Measurements from ENCODE around the gene CASKIN2.
"Not testable (repeated sequence)": the region's sequence is repeated elsewhere in the genome, so short reads cannot be mapped to it uniquely, and the experiment has no call there.

The CASKIN2 gene

DNA sequence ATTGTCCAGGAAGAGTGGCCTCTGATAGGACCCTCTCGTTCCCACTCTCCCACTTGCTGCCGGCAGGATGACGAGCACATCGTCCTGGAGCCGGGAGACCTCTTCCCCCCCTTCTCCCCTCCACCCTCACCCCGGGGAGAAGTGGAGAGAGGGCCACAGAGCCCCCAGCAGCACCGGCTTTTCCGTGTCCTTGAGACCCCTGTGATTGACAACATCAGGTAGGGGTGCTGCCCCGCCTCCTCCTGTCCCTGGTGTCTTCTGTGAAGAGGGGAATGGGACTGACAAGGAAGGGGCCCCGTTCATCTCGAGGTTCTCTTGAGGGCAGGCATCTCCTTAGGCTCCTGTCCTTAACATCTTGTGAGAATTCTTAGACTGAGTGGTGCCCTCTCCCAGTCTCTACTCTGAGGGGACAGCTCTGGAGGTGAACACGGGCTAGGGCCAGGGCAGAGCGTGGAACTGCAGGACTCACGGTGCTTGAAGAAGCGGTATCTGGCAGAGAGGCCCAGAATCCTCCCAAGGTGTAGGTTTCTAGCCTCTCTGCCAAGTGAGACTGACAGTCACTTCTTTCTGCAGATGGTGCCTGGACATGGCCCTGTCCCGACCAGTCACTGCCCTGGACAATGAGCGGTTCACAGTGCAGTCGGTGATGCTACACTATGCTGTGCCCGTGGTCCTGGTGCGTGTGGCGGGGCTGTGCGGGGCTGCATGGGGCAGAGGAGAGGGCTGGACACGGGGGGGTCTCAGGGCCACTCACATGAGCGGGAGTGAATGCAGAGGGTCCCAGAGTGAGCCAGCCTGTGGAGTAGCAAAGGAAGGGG is 26.4 kb downstream of the CASKIN2 start:
- H3K27me3 Mint-ChIP-seq (ENCODE audit: low read depth): no peaks in the 10 kb centered on the region
- H3K9me3 Mint-ChIP-seq: no peaks in the 10 kb centered on the region
- H3K27ac Mint-ChIP-seq: peak overlapping the region; percentile 41
- no peak for DNase-seq (ENCODE audit: low spot score)
- peaks cover 15% of the 10 kb centered on the region for H3K36me3 Mint-ChIP-seq (ENCODE audit: low read depth)
- H3K4me3 Mint-ChIP-seq: no peak overlapping the region
- peaks cover 13% of the 10 kb centered on the region for H3K4me1 Mint-ChIP-seq (ENCODE audit: low read depth)

DNA sequence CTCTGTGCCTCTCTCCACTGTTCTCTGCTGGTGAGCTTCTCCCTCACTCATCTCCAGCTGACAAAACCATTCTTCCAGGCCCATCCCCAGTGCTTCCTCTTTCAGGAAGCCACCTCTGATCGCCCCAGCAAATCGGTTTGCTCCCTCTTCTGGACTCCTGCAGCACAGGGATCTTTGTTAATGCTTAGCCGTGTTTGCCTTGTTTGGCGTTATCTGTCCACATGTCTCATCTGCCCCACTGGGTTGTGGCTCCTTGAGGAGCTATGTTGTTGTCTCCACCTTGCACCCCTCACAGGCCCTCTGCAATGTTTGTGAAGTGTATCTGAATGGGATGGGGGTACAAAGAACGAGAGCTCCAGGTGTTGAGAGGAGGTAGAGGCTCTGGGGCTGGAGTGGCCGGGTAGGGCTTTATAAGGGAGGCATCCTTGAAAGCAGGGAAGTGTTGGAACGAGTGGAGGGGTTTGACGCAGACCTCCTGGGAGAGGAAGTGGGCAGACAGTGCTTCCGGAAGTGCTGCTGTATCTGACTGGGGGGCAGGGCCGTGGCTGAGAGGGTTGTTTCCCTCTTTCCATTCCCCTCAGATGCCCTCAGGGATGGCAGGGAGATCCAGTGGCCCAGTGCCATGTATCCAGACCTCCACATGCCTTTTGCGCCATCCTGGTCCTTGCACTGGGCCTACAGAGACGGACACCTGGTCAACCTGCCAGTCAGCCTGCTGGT is 27.8 kb downstream of the CASKIN2 start:
- no peaks in the 10 kb centered on the region for H3K9me3 Mint-ChIP-seq
- peaks cover 15% of the 10 kb centered on the region for H3K4me1 Mint-ChIP-seq (ENCODE audit: low read depth)
- peaks cover 11% of the 10 kb centered on the region for H3K36me3 Mint-ChIP-seq (ENCODE audit: low read depth)
- peak overlapping the region; percentile 93 for H3K27ac Mint-ChIP-seq
- DNase-seq (ENCODE audit: low spot score): peak; percentile 22
- H3K4me3 Mint-ChIP-seq: peak overlapping the region; percentile 73
- H3K27me3 Mint-ChIP-seq (ENCODE audit: low read depth): no peaks in the 10 kb centered on the region

DNA sequence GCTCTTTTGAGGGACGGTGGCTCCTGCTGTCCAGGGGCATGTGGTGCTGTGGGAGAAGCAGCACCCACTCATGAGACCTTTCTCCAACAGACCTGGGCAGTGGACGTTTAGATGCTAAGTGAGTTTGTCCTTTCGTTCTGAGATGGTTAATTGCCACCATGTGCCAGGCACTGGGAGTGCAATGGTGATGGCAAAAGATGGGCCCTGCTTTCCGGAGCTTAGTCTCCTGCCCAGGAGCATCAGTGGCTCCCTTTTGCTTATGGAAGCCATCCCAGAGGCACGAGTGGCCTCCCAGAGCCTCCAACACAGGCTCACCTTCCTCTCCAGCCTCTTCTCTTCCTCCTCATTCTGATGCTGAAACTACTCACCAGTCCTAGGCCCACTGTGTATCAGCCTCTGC is 28.4 kb downstream of the CASKIN2 start:
- Mint-ChIP-seq H3K4me1 (ENCODE audit: low read depth) (peaks cover 15% of the 10 kb centered on the region), H3K36me3 (ENCODE audit: low read depth) (peaks cover 10% of the 10 kb centered on the region), H3K9me3 (no peaks in the 10 kb centered on the region), H3K4me3 (peak overlapping the region; percentile 73), H3K27me3 (ENCODE audit: low read depth) (no peaks in the 10 kb centered on the region), H3K27ac (peak overlapping the region; percentile 93)
- DNase-seq (ENCODE audit: low spot score): no peak

DNA sequence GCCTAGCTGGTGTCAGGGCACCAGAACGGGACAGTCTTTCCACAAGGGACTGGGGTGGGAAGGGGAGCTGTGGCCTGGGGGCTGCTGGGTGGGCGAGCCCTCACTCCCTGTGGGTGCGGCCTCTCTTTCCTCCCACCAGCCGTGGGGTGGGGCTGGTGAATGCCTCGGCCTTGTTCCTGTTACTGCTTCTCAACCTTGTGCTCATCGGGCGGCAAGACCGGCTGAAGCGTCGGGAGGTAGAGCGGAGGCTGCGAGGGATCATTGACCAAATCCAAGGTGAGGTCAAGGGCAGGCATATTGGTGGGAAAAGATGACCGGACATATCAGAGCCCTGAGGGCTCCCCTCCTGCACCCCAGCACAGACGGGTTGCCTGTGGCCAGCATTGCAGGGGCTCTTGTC is 29.2 kb downstream of the CASKIN2 start:
- peaks cover 15% of the 10 kb centered on the region for H3K4me1 Mint-ChIP-seq (ENCODE audit: low read depth)

DNA sequence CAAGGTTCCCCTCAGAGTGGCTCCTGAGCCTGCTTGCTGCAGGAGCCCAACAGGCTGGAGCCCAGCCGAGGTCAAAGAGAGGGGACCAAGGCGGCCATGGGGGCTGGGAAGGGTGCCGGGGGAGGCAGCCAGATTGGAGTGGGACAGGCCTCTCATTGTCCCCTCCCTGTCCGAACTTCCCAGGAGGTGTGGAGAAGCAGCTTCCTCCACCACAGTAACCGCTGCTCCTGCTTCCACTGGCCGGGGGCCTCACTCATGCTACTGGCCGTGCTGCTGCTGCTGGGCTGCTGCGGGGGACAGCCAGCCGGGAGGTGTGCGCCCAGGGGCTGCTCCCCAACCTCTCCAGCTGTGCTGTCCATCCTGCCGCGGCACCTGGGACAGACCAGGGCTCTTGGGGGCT is 29.6 kb downstream of the CASKIN2 start:
- Mint-ChIP-seq H3K27ac (no peak overlapping the region), H3K4me1 (ENCODE audit: low read depth) (peaks cover 15% of the 10 kb centered on the region), H3K4me3 (no peak overlapping the region), H3K36me3 (ENCODE audit: low read depth) (peaks cover 12% of the 10 kb centered on the region), H3K9me3 (no peaks in the 10 kb centered on the region), H3K27me3 (ENCODE audit: low read depth) (no peaks in the 10 kb centered on the region)
- no peak for DNase-seq (ENCODE audit: low spot score)

More for the DNA sequence above, 29.2 kb downstream of the CASKIN2 start:
- H3K4me3 Mint-ChIP-seq: no peak overlapping the region
- H3K27ac Mint-ChIP-seq: peak overlapping the region; percentile 64
- DNase-seq (ENCODE audit: low spot score): no peak
- H3K9me3 Mint-ChIP-seq: no peaks in the 10 kb centered on the region
- no peaks in the 10 kb centered on the region for H3K27me3 Mint-ChIP-seq (ENCODE audit: low read depth)
- peaks cover 10% of the 10 kb centered on the region for H3K36me3 Mint-ChIP-seq (ENCODE audit: low read depth)

DNA sequence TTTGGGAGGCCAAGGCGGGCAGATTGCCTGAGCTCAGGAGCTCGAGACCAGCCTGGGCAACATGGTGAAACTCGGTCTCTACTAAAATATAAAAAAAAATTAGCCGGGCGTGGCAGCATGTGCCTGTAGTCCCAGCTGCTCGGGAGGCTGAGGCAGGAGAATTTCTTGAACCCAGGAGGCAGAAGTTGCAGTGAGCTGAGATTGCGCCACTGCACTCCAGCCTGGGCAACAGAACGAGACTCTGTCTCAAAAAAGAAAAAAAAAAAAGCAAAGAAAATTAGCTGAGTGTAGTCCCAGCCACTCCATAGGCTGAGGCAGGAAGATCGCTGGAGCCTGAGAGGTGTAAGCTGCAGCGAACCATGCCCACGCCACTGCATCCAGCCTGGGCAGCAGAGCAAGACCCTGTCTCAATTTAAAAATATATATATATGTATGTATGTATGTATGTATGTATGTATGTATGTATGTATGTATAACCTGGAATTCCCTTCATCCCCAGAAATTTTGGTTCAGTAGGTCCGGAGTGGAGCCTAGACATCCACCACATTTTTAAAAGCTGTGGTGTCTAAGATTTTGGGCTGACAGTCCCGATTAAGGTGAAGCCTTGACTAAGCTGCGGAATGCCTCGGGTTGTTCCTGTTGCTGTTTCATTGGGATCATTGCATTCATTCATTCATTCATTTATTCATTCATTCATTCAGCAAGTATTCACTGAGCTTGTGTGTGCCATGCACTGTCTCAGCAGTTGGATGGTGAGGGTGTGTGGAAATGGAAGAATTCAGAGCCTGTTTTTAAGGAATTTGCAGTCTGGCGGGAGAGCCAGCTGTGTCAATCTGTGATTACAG is 33.0 kb downstream of the CASKIN2 start:
- peaks cover 9% of the 10 kb centered on the region for H3K4me1 Mint-ChIP-seq (ENCODE audit: low read depth)
- H3K9me3 Mint-ChIP-seq: no peaks in the 10 kb centered on the region
- no peaks in the 10 kb centered on the region for H3K27me3 Mint-ChIP-seq (ENCODE audit: low read depth)

DNA sequence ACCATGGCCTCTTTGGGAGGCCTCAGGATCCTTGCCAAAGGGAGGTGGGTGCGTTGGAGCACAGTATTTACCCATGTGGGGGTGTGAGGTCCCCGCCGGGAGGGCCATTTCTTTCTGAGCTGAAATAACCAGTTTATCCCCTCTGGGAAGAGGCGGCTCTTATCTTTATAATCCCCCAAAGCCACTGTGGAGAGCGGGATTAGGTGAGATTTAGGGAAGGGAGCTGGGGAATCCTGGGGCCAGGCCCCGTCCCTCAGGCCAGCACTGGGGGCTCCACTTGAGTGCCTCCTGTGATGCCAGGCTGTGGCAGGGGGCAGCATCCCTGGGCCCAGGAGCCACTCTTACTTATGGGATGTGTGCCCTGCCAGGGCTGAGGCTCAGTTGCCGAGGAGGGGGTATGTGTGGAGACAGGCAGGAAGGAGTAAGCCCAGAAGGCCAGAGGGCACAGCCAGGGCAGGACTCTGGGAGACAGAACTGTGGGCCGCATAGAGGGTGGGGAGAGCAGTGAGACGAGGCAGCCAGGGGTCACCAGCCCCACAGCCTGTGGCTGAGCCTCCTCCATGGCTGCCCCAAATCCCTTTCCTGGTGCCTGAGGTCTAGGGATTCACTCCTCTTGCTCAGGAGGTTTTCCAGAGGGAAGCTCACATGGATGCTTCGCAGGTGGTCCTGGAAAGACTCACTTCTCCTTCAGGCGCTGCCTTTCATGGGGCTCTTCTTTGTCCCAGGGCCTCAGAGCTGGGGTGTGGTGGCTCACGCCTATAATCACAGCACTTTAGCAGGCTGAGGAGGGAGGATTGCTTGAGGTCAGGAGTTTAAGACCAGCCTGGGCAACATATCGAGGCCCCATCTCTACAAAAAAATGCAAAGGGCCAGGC is 33.9 kb downstream of the CASKIN2 start:
- DNase-seq (ENCODE audit: low spot score): no peak
- H3K4me3 Mint-ChIP-seq: no peak overlapping the region
- peaks cover 9% of the 10 kb centered on the region for H3K36me3 Mint-ChIP-seq (ENCODE audit: low read depth)
- H3K27ac Mint-ChIP-seq: no peak overlapping the region
- peaks cover 4% of the 10 kb centered on the region for H3K4me1 Mint-ChIP-seq (ENCODE audit: low read depth)
- H3K9me3 Mint-ChIP-seq: no peaks in the 10 kb centered on the region
- no peaks in the 10 kb centered on the region for H3K27me3 Mint-ChIP-seq (ENCODE audit: low read depth)

More for the DNA sequence above, 33.0 kb downstream of the CASKIN2 start:
- Mint-ChIP-seq H3K27ac (no peak overlapping the region), H3K4me3 (no peak overlapping the region), H3K36me3 (ENCODE audit: low read depth) (peaks cover 9% of the 10 kb centered on the region)
- no peak for DNase-seq (ENCODE audit: low spot score)

DNA sequence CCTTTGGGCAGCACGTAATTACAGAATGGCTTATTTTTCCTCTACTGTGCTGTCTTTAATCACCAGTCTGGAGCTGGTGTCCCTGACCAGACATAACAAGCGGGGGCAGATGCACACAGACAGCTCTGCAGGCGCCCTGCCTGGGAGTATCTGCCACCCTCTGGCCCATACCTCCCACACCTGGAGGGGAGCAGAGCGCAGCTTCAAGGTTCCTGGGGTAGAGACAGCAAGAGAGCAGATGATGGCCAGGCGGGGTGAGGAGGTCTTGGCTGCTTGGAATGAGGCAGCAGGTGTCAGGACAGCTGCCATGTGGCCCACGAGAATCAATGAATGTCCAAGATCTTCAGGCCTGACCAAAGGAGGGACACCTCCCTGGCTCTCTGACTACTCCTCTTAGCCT is 35.1 kb downstream of the CASKIN2 start:
- H3K36me3 Mint-ChIP-seq (ENCODE audit: low read depth): peaks cover 9% of the 10 kb centered on the region
- H3K9me3 Mint-ChIP-seq: no peaks in the 10 kb centered on the region
- no peaks in the 10 kb centered on the region for H3K27me3 Mint-ChIP-seq (ENCODE audit: low read depth)
- H3K27ac Mint-ChIP-seq: no peak overlapping the region
- peaks cover 2% of the 10 kb centered on the region for H3K4me1 Mint-ChIP-seq (ENCODE audit: low read depth)
- no peak overlapping the region for H3K4me3 Mint-ChIP-seq
- no peak for DNase-seq (ENCODE audit: low spot score)

DNA sequence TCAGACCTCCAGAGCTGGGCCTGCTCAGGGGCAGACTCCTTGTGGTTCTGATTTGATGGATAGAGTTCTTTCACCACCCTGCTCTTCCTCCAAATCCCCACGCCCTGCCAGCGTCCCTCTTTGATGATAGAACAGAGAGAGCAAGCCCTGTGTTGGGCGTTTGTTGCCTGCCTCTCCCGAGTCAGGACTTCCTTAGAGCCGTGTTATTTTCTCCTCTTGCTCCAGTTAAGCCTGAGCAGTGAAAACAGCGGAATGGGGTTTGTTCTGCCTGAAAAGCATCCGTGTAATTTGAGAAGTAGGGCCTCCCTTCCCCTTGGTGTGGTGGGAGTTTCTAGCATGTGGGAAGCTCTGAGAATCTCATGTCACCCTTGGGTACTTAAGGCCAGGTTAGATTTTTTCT is 36.8 kb downstream of the CASKIN2 start:
- Mint-ChIP-seq H3K4me3 (no peak overlapping the region), H3K27ac (no peak overlapping the region), H3K9me3 (no peaks in the 10 kb centered on the region), H3K27me3 (ENCODE audit: low read depth) (no peaks in the 10 kb centered on the region), H3K4me1 (ENCODE audit: low read depth) (no peaks in the 10 kb centered on the region), H3K36me3 (ENCODE audit: low read depth) (peaks cover 6% of the 10 kb centered on the region)
- no peak for DNase-seq (ENCODE audit: low spot score)

DNA sequence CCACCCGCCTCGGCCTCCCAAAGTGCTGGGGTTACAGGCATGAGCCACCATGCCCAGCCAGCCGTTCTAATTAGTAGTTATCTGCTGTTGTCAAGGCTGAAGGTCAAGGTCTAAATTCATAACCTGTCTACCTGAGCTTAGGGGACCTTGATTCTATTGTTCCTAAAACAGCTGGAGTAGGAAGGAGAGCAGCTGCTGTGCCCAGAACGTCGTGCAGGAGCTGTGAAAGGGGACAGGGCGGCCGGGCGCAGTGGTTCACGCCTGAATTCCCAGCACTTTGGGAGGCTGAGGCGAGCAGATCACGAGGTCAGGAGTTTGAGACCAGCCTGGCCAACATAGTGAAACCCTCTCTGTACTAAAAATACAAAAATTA is 37.9 kb downstream of the CASKIN2 start:
- H3K36me3 Mint-ChIP-seq (ENCODE audit: low read depth): peaks cover 11% of the 10 kb centered on the region
- not testable (repeated sequence) for DNase-seq (ENCODE audit: low spot score); H3K9me3 Mint-ChIP-seq; H3K27me3 Mint-ChIP-seq (ENCODE audit: low read depth); H3K4me1 Mint-ChIP-seq (ENCODE audit: low read depth); H3K27ac Mint-ChIP-seq; H3K4me3 Mint-ChIP-seq

DNA sequence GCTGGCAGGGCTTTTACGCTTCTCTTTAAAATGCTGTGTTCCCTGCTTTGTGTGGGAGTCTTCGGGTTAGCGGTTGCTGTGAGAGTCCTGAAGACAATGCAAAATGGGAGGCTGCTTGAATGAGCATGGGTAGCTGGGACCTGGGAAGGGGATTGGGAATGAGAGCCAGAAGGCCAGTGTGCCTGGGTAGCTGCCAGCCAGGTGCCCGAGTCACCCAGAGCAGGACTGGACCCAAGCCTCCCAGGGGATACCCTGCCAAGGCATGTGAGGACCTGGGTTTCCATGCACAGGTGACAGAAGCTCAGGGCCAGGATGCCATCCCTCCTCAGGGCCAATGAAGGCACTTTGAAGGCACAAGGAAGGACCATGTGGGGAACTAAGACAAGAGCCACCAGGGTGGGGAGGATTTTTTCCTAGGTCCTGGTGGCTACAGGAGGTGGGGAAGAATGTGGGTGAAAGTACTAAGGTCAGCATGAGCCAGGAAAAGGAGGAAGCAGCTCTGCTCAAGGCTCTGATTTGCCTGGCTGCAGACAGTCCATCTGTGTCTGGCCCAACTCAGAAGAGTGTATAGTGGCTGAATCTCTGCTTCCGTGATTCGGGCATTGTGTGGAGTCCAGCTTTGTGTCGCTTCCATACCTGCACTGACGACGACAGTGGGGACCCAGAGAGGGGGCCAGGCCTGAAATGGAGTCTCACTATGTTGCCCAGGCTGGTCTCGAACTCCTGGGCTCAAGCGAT is 38.4 kb downstream of the CASKIN2 start:
- Mint-ChIP-seq H3K9me3 (no peaks in the 10 kb centered on the region), H3K27me3 (ENCODE audit: low read depth) (no peaks in the 10 kb centered on the region), H3K36me3 (ENCODE audit: low read depth) (peaks cover 11% of the 10 kb centered on the region), H3K27ac (no peak overlapping the region), H3K4me1 (ENCODE audit: low read depth) (no peaks in the 10 kb centered on the region), H3K4me3 (no peak overlapping the region)
- no peak for DNase-seq (ENCODE audit: low spot score)

DNA sequence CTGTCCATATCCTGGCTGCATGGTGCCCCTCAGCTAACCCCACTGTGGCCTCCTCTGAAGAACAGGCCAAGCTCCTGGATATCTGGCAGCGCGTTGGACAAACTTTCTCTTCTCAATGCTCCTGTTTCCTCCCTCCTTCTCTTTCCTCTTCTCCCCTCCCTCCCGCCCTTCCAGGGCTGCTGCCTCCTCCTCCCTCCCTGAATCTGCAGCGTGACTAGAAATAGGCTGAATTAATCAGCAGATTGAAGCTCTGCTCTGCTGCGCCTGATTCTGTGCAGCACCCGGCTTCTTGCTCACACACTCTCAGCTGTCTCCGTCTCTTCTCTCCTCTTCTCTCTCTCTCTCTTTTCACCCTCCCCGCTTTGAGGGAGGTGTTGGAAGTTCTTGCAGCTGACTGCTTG is 39.1 kb downstream of the CASKIN2 start:
- H3K27ac Mint-ChIP-seq: no peak overlapping the region
- H3K27me3 Mint-ChIP-seq (ENCODE audit: low read depth): no peaks in the 10 kb centered on the region
- no peak for DNase-seq (ENCODE audit: low spot score)
- H3K4me1 Mint-ChIP-seq (ENCODE audit: low read depth): no peaks in the 10 kb centered on the region
- no peak overlapping the region for H3K4me3 Mint-ChIP-seq
- no peaks in the 10 kb centered on the region for H3K9me3 Mint-ChIP-seq
- peaks cover 11% of the 10 kb centered on the region for H3K36me3 Mint-ChIP-seq (ENCODE audit: low read depth)

DNA sequence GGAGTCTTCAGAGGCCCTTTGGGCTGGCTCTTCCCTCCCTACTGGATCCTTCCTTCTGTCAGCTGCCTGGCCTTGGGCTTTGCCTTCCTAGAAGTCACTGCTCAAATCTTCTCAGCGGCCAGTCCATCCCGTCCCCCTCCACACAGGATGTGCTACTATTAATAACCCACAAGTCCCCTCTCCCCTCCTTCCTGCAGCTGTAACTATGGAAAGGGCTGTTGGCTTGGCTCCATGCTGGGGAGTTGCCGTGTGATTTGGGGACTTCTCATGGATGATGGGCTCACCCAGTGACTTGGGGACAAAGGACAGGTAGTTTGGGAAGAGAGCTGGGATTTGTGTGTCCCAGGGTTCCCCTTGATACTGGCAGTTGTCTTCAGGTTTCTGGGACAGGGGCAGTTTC is 39.5 kb downstream of the CASKIN2 start:
- no peak overlapping the region for H3K4me3 Mint-ChIP-seq
- H3K9me3 Mint-ChIP-seq: no peaks in the 10 kb centered on the region
- H3K4me1 Mint-ChIP-seq (ENCODE audit: low read depth): no peaks in the 10 kb centered on the region
- H3K36me3 Mint-ChIP-seq (ENCODE audit: low read depth): peaks cover 9% of the 10 kb centered on the region
- H3K27ac Mint-ChIP-seq: no peak overlapping the region
- no peak for DNase-seq (ENCODE audit: low spot score)
- H3K27me3 Mint-ChIP-seq (ENCODE audit: low read depth): no peaks in the 10 kb centered on the region
